Measurements from ENCODE around the gene LRP6.
"Not testable (repeated sequence)": the region's sequence is repeated elsewhere in the genome, so short reads cannot be mapped to it uniquely, and the experiment has no call there.

Gene LRP6

DNA sequence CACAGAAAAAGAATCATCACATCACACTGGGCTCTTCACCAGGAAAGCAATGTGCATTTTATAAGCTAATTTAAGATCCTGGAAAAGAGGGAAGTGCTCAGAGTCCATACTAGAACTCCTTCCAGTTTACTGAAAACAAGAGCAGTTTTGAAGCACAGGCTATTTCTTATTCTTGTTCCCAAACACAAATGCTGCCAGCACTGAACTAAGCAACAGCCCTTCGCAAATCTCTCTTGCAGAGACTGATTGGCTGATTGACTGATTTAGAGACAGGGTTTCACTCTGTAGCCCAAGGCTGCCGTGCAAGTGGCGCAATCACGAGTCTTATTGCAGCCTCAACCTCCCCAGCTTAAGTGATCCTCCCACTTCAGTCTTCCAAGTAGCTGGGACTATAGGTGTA, 151.3 kb downstream of the LRP6 start:
- H4K20me1 ChIP-seq (ENCODE audit: control insufficient read depth, insufficient read depth, low read depth, low read length), result no peaks in the 10 kb centered on the region
- peaks cover 7% of the 10 kb centered on the region; the same call in 1 of the 2 replicates for H3K4me1 ChIP-seq (ENCODE audit: control insufficient read depth, low read length)
- no peaks in the 10 kb centered on the region for H3K27me3 ChIP-seq (ENCODE audit: control insufficient read depth, low read length)
- no peak overlapping the region for H3K27ac ChIP-seq (ENCODE audit: low read depth, low read length)
- no peak overlapping the region for H3K4me2 ChIP-seq (ENCODE audit: low read length)
- H3K9me2 ChIP-seq (replicated peaks; ENCODE audit: control insufficient read depth, low read length), result no peaks in the 10 kb centered on the region
- TF ChIP-seq, protein P1, sequence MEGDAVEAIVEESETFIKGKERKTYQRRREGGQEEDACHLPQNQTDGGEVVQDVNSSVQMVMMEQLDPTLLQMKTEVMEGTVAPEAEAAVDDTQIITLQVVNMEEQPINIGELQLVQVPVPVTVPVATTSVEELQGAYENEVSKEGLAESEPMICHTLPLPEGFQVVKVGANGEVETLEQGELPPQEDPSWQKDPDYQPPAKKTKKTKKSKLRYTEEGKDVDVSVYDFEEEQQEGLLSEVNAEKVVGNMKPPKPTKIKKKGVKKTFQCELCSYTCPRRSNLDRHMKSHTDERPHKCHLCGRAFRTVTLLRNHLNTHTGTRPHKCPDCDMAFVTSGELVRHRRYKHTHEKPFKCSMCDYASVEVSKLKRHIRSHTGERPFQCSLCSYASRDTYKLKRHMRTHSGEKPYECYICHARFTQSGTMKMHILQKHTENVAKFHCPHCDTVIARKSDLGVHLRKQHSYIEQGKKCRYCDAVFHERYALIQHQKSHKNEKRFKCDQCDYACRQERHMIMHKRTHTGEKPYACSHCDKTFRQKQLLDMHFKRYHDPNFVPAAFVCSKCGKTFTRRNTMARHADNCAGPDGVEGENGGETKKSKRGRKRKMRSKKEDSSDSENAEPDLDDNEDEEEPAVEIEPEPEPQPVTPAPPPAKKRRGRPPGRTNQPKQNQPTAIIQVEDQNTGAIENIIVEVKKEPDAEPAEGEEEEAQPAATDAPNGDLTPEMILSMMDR (IDR thresholded peaks at IDR 0.05; ENCODE audit: low read depth, low read length, poor library complexity, severe bottlenecking), result no peak
- TF ChIP-seq EZH2phosphoT487 (IDR thresholded peaks at IDR 0.05; ENCODE audit: borderline replicate concordance, low read length), result no peak
- H3F3A ChIP-seq (ENCODE audit: control insufficient read depth, insufficient read depth), result no peaks in the 10 kb centered on the region
- H3K79me2 ChIP-seq (ENCODE audit: control insufficient read depth, low read length), result no peaks in the 10 kb centered on the region
- H3K4me3 ChIP-seq (ENCODE audit: low read length), result no peak overlapping the region
- peaks cover 5% of the 10 kb centered on the region; the same call in 1 of the 2 replicates for H3K36me3 ChIP-seq (ENCODE audit: control insufficient read depth, low read length)
- H3K9me3 ChIP-seq (ENCODE audit: control insufficient read depth, insufficient read depth, low read length), result no peaks in the 10 kb centered on the region

DNA sequence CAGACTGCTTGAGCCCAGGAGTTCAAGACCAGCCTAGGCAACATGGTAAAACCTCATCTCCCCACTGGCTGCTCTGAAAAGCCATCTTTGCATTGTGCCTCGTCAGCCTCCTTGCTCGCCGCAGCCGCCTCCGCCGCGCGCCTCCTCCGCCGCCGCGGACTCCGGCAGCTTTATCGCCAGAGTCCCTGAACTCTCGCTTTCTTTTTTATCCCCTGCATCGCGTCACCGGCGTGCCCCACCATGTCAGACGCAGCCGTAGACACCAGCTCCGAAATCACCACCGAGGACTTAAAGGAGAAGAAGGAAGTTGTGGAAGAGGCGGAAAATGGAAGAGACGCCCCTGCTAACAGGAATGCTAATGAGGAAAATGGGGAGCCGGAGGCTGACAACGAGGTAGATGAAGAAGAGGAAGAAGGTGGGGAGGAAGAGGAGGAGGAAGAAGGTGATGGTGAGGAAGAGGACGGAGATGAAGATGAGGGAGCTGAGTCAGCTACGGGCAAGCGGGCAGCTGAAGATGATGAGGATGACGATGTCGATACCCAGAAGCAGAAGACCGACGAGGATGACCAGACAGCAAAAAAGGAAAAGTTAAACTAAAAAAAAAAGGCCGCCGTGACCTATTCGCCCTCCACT, 155.8 kb downstream of the LRP6 start:
- H3K4me2 ChIP-seq (ENCODE audit: low read length); H3K27ac ChIP-seq (ENCODE audit: low read depth, low read length); H3K4me3 ChIP-seq (ENCODE audit: low read length): not testable (repeated sequence)

DNA sequence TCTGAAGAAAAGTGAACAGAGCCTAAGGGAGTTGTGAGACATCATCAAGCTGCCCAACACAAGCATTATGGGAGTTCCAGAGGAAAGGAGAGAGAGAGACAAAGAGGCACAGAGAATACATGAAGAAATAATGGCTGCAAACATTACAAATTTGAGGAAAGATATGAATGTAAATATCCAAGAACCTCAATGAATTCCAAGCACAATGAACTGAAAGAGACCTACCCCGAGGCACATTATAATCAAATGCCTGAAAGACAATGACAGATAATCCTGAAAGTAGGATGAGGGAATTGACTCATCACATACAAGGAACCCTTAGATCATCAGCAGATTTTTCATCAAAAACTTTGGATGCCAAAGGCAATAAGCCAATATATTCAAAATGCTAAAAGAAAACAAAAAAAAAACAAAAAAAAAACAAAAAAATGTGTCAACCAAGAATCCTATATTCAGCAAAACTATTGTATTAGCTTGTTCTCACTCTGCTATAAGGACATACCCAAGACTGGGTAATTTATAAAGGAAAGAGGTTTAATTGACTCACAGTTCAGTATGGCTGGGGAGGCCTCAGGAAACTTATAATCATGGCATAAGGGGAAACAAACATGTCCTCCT, 158.3 kb downstream of the LRP6 start:
- Histone ChIP-seq H3K4me3 (ENCODE audit: low read length) (no peak overlapping the region), H3K9me3 (ENCODE audit: control insufficient read depth, insufficient read depth, low read length) (peaks cover 4% of the 10 kb centered on the region; the same call in 1 of the 2 replicates), H3K4me1 (ENCODE audit: control insufficient read depth, low read length) (no peaks in the 10 kb centered on the region), H4K20me1 (ENCODE audit: control insufficient read depth, insufficient read depth, low read depth, low read length) (no peaks in the 10 kb centered on the region), H3K36me3 (ENCODE audit: control insufficient read depth, low read length) (no peaks in the 10 kb centered on the region), H3K79me2 (ENCODE audit: control insufficient read depth, low read length) (no peaks in the 10 kb centered on the region), H3F3A (ENCODE audit: control insufficient read depth, insufficient read depth) (no peaks in the 10 kb centered on the region), H3K27ac (ENCODE audit: low read depth, low read length) (no peak overlapping the region), H3K27me3 (ENCODE audit: control insufficient read depth, low read length) (no peaks in the 10 kb centered on the region), H3K4me2 (ENCODE audit: low read length) (no peak overlapping the region), H3K9me2 (replicated peaks; ENCODE audit: control insufficient read depth, low read length) (no peaks in the 10 kb centered on the region)
- TF ChIP-seq, protein P1 (IDR thresholded peaks at IDR 0.05; ENCODE audit: low read depth, low read length, poor library complexity, severe bottlenecking), result no peak
- no peak for TF ChIP-seq EZH2phosphoT487 (IDR thresholded peaks at IDR 0.05; ENCODE audit: borderline replicate concordance, low read length)

More for the DNA sequence above, 155.8 kb downstream of the LRP6 start:
- H3K9me3 ChIP-seq (ENCODE audit: control insufficient read depth, insufficient read depth, low read length); H3F3A ChIP-seq (ENCODE audit: control insufficient read depth, insufficient read depth); H3K27me3 ChIP-seq (ENCODE audit: control insufficient read depth, low read length); H3K4me1 ChIP-seq (ENCODE audit: control insufficient read depth, low read length); H3K9me2 ChIP-seq (replicated peaks; ENCODE audit: control insufficient read depth, low read length); H4K20me1 ChIP-seq (ENCODE audit: control insufficient read depth, insufficient read depth, low read depth, low read length); H3K79me2 ChIP-seq (ENCODE audit: control insufficient read depth, low read length); H3K36me3 ChIP-seq (ENCODE audit: control insufficient read depth, low read length): not testable (repeated sequence)

DNA sequence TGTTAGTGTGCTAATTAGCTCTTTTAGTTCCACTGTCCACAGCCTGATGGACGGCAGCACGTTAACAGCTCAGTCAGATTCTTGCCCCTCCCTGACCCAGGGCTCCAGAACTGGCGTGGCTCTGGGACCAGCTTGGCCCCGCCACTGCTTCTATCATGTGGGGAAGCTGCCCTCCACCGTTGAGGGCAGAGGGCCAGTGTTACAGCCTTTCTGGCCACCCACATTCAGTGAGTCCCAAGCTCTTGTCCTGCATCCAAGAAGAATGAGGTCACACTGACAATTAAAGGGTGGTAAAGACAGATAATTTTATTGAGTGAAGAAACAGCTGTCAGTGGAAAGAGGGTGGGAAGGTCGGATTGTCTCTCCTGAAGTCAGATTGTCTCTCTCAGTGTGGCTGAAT, 159.2 kb downstream of the LRP6 start:
- TF ChIP-seq EZH2phosphoT487 (IDR thresholded peaks at IDR 0.05; ENCODE audit: borderline replicate concordance, low read length), result no peak
- TF ChIP-seq, protein P1 (IDR thresholded peaks at IDR 0.05; ENCODE audit: low read depth, low read length, poor library complexity, severe bottlenecking), result no peak
- Histone ChIP-seq H3F3A (ENCODE audit: control insufficient read depth, insufficient read depth) (no peaks in the 10 kb centered on the region), H3K4me3 (ENCODE audit: low read length) (no peak overlapping the region), H3K4me2 (ENCODE audit: low read length) (no peak overlapping the region), H3K36me3 (ENCODE audit: control insufficient read depth, low read length) (no peaks in the 10 kb centered on the region), H3K27ac (ENCODE audit: low read depth, low read length) (no peak overlapping the region), H3K4me1 (ENCODE audit: control insufficient read depth, low read length) (no peaks in the 10 kb centered on the region), H3K9me2 (replicated peaks; ENCODE audit: control insufficient read depth, low read length) (no peaks in the 10 kb centered on the region), H3K27me3 (ENCODE audit: control insufficient read depth, low read length) (no peaks in the 10 kb centered on the region), H3K79me2 (ENCODE audit: control insufficient read depth, low read length) (no peaks in the 10 kb centered on the region), H4K20me1 (ENCODE audit: control insufficient read depth, insufficient read depth, low read depth, low read length) (no peaks in the 10 kb centered on the region), H3K9me3 (ENCODE audit: control insufficient read depth, insufficient read depth, low read length) (peaks cover 4% of the 10 kb centered on the region; the same call in 1 of the 2 replicates)
